Caco-2 (cell line): ENCODE data around the gene CAPN5. TPM values are rescaled to one million over a fixed set of nuclear protein-coding genes. Genes with fewer than 3 reads are reported as not detected.

ENCODE experiments used
- BruUV-seq: library from RNA; stranded (reverse); fragments of 400-500 nt; replicated peaks from 2 replicates; lab custom pipeline; 2021; lab: Mats Ljungman, UMichigan
- CTCF ChIA-PET: fragments of 300-600 bp; sonication (Branson Sonifier 250); formaldehyde crosslinking; loops from one replicate; lab custom pipeline; 2022; ENCODE audit warnings: antibody characterized with exemption; lab: Charles Lee
- POLR2A ChIA-PET: fragments of 300-600 bp; sonication (Branson Sonifier 250); formaldehyde crosslinking; loops from one replicate; lab custom pipeline; 2022; ENCODE audit warnings: antibody characterized with exemption; lab: Charles Lee
- DNase-seq, 2 experiments: peaks; one replicate each; pipeline versions ENCODE4 v3.0.0 to v3.0.0-alpha.2; 2020 to 2022
- H3K27me3 ChIP-seq: replicated peaks from 2 replicates; pipeline ENCODE4 v1.6.0; 2011; ENCODE audit warnings: low read length; ENCODE audit not compliant: control insufficient read depth, insufficient read depth
- H3K36me3 ChIP-seq: 2 replicates; pipeline ENCODE4 v1.5.1; 2011; ENCODE audit warnings: low read length; ENCODE audit not compliant: control insufficient read depth, insufficient read depth
- H3K4me1 ChIP-seq: fragments of 250-450 bp; sonication (Bioruptor Pico); 2 replicates; pipeline ENCODE4 v1.5.1; 2020; ENCODE audit warnings: mild to moderate bottlenecking
- H3K4me3 ChIP-seq: 2 replicates; pipeline ENCODE4 v1.5.1; 2011; ENCODE audit warnings: low read depth, mild to moderate bottlenecking, control low read depth, low read length
- H3K9me3 ChIP-seq: fragments of 250-450 bp; sonication (Bioruptor Pico); 2 replicates; pipeline ENCODE4 v1.5.1; 2020; ENCODE audit warnings: mild to moderate bottlenecking, moderate library complexity
- H3K27ac Mint-ChIP-seq: one replicate; pipeline ENCODE4 v1.8.0; 2022; ENCODE audit warnings: mixed read lengths; ENCODE audit not compliant: unreplicated experiment
- H3K27me3 Mint-ChIP-seq: one replicate; pipeline ENCODE4 v1.8.0; 2022; ENCODE audit warnings: mixed read lengths; ENCODE audit not compliant: insufficient read depth, unreplicated experiment
- H3K36me3 Mint-ChIP-seq: one replicate; pipeline ENCODE4 v1.8.0; 2022; ENCODE audit warnings: mild to moderate bottlenecking, mixed read lengths; ENCODE audit not compliant: insufficient read depth, unreplicated experiment
- H3K4me1 Mint-ChIP-seq: one replicate; pipeline ENCODE4 v1.8.0; 2022; ENCODE audit warnings: low read depth, mixed read lengths; ENCODE audit not compliant: unreplicated experiment
- H3K4me3 Mint-ChIP-seq: one replicate; pipeline ENCODE4 v1.8.0; 2022; ENCODE audit warnings: mild to moderate bottlenecking, moderate library complexity, mixed read lengths; ENCODE audit not compliant: unreplicated experiment
- H3K9me3 Mint-ChIP-seq: one replicate; pipeline ENCODE4 v1.8.0; 2022; ENCODE audit warnings: mixed read lengths; ENCODE audit not compliant: unreplicated experiment
- CTCF ChIP-seq, 2 experiments: fragments of 200-600 bp in 1 of 2; IDR thresholded peaks; 1 replicate in 1 of 2; 2 replicates in 1 of 2; pipeline versions ENCODE4 v1.5.1 to v1.8.0; 2011 to 2022; ENCODE audit warnings: antibody characterized with exemption in 1 of 2, control low read depth in 1 of 2, inconsistent platforms in 1 of 2, low read depth in 1 of 2, low read length in 1 of 2, mild to moderate bottlenecking in 1 of 2, moderate library complexity in 1 of 2; ENCODE audit not compliant: insufficient read depth in 1 of 2, severe bottlenecking in 1 of 2, unreplicated experiment in 1 of 2
- intact Hi-C: fragments of 100-400 bp; cut with micrococcal nuclease; formaldehyde crosslinking; loops from one replicate; pipeline ENCODE4 v1.10.0; 2022; ENCODE audit not compliant: unreplicated experiment
- total RNA-seq: library from RNA; stranded (reverse); gene quantifications from 2 replicates; pipeline ENCODE4 v1.2.3, GENCODE V29; 2022

Gene CAPN5
- total RNA-seq, 1 experiment from 2014 or later: 21.2 TPM

GRCh38 chr11:77088236-77089003 is 21.6 kb downstream of the CAPN5 start:
- Mint-ChIP-seq H3K27ac (no peak overlapping the region), H3K4me1 (peaks cover 21% of the 10 kb centered on the region), H3K4me3 (no peak overlapping the region), H3K9me3 (no peaks in the 10 kb centered on the region), H3K27me3 (no peaks in the 10 kb centered on the region), H3K36me3 (no peaks in the 10 kb centered on the region)
- CTCF ChIA-PET: interaction anchor here (1.0 to 4.6 kb wide), 2 partner anchors 40 to 43 kb away, joined by 5 to 380 read pairs; no protein-coding TSS in a partner anchor
- H3K4me1 ChIP-seq: peaks cover 21% of the 10 kb centered on the region
- H3K4me3 ChIP-seq: no peak overlapping the region
- POLR2A ChIA-PET: interaction anchor here (0.6 kb wide), 1 partner anchor 41 kb away, joined by 3 read pairs; no protein-coding TSS in a partner anchor
- H3K27me3 ChIP-seq: no peaks in the 10 kb centered on the region
- peak; percentile 72 to 73 for DNase-seq
- H3K36me3 ChIP-seq: no peaks in the 10 kb centered on the region
- H3K9me3 ChIP-seq: no peaks in the 10 kb centered on the region
- TF ChIP-seq CTCF (IDR thresholded peaks at IDR 0.05; ENCODE audit: insufficient read depth in 1 of 2, low read depth in 1 of 2, low read length in 1 of 2, severe bottlenecking in 1 of 2, unreplicated experiment in 1 of 2): no peak
- no TSS peak for BruUV-seq
- intact Hi-C loops: no loop called here

DNA sequence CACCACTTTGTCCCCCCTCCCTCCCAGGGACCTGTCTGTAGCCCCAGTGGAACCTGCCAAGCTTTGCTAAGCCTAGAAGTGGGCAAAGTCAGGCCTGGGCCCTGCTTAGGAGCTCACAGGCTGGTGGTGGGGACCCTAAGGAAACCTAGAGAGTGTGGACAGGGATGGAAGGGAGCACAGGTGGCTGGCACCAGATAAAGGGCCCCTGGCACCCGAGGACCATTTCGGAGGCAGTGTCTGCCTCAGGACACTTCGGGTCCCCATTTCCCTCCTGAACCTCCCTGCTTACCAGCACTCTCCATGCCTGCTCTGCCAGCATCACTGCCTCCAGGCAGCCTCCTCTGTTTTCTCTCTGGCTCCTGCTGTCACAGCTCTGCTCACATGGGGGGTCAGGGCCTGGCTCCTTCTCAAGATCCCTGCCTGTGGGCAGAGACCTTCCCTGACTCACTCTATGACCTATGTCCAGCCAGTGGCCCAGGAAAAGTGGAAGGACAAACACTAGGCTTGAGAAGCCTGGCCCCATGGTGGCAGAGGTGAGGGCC is 22.3 kb downstream of the CAPN5 start:
- POLR2A ChIA-PET: interaction anchor here (0.6 kb wide), 1 partner anchor 42 kb away, joined by 3 read pairs; no protein-coding TSS in a partner anchor
- H3K27me3 ChIP-seq: no peaks in the 10 kb centered on the region
- no peak for DNase-seq
- no peaks in the 10 kb centered on the region for H3K9me3 ChIP-seq
- intact Hi-C loops: no loop called here
- Mint-ChIP-seq H3K27ac (no peak overlapping the region), H3K36me3 (no peaks in the 10 kb centered on the region), H3K4me1 (peaks cover 21% of the 10 kb centered on the region), H3K27me3 (no peaks in the 10 kb centered on the region), H3K9me3 (no peaks in the 10 kb centered on the region), H3K4me3 (no peak overlapping the region)
- no TSS peak for BruUV-seq
- H3K4me3 ChIP-seq: no peak overlapping the region
- H3K36me3 ChIP-seq: no peaks in the 10 kb centered on the region
- TF ChIP-seq CTCF (IDR thresholded peaks at IDR 0.05; ENCODE audit: insufficient read depth in 1 of 2, low read depth in 1 of 2, low read length in 1 of 2, severe bottlenecking in 1 of 2, unreplicated experiment in 1 of 2): no peak
- peaks cover 21% of the 10 kb centered on the region for H3K4me1 ChIP-seq
- CTCF ChIA-PET: interaction anchor here (0.8 to 4.6 kb wide), 5 partner anchors 14 to 53 kb away, joined by 3 to 380 read pairs (median 5); partner anchors contain the start of gene CAPN5

GRCh38 chr11:77090046-77090372 is 23.2 kb downstream of the CAPN5 start:
- no peaks in the 10 kb centered on the region for H3K36me3 Mint-ChIP-seq
- H3K27ac Mint-ChIP-seq: no peak overlapping the region
- no peaks in the 10 kb centered on the region for H3K27me3 Mint-ChIP-seq
- Histone ChIP-seq H3K4me1 (peaks cover 21% of the 10 kb centered on the region), H3K36me3 (no peaks in the 10 kb centered on the region), H3K4me3 (no peak overlapping the region), H3K9me3 (no peaks in the 10 kb centered on the region), H3K27me3 (no peaks in the 10 kb centered on the region)
- ChIA-PET POLR2A (no interaction called here), CTCF (interaction anchor here (0.6 to 4.6 kb wide), 9 partner anchors 15 to 368 kb away, joined by 3 to 380 read pairs (median 9); partner anchors contain the start of gene CAPN5)
- peaks cover 21% of the 10 kb centered on the region for H3K4me1 Mint-ChIP-seq
- intact Hi-C loops: loop anchor here (5.0 kb wide), 1 partner anchor 358 kb away; no protein-coding TSS in a partner anchor
- no peaks in the 10 kb centered on the region for H3K9me3 Mint-ChIP-seq
- no peak for TF ChIP-seq CTCF (IDR thresholded peaks at IDR 0.05; ENCODE audit: insufficient read depth in 1 of 2, low read depth in 1 of 2, low read length in 1 of 2, severe bottlenecking in 1 of 2, unreplicated experiment in 1 of 2)
- H3K4me3 Mint-ChIP-seq: no peak overlapping the region
- DNase-seq: no peak
- no TSS peak for BruUV-seq
